GM12801 (cell line): Measurements from ENCODE around the gene PANK1.

Source experiments
- TF ChIP-seq, protein P1 (sequence below): IDR thresholded peaks from one replicate; pipeline ENCODE4 v1.5.1; 2011; ENCODE audit warnings: control low read depth; ENCODE audit not compliant: insufficient read length; ENCODE audit errors: extremely low read depth

PANK1 gene

DNA sequence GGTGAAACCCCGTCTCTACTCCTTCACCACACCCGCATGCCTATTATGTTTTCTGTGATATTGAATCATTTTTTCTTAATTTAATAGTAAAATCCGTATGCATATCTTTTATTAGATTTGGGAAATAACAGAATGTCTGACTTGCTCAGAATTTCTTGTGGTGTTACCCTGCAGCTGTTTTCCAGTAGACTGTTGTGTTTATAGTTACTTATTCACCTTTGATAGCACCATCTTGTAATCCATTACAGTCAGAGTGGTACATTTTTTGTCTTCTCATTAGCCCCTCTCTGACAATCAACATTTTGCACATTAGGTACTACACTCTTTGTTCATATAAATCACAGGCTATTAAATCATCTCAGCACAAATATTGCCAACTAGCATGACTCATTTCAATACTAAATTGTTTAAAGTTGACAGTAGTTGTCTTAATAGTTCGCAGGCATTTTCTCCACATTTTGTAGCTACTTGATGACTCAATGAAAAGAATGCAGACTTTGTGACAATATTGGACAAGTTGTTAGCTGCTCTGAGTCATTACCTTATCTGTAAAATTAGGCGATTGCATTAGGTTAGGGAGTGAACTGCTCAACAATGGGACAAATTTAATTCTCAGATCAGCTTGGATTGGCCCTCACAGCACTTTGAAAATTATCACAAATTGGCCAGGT, 91.8 kb downstream of the PANK1 start:
- TF ChIP-seq, protein P1, sequence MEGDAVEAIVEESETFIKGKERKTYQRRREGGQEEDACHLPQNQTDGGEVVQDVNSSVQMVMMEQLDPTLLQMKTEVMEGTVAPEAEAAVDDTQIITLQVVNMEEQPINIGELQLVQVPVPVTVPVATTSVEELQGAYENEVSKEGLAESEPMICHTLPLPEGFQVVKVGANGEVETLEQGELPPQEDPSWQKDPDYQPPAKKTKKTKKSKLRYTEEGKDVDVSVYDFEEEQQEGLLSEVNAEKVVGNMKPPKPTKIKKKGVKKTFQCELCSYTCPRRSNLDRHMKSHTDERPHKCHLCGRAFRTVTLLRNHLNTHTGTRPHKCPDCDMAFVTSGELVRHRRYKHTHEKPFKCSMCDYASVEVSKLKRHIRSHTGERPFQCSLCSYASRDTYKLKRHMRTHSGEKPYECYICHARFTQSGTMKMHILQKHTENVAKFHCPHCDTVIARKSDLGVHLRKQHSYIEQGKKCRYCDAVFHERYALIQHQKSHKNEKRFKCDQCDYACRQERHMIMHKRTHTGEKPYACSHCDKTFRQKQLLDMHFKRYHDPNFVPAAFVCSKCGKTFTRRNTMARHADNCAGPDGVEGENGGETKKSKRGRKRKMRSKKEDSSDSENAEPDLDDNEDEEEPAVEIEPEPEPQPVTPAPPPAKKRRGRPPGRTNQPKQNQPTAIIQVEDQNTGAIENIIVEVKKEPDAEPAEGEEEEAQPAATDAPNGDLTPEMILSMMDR: no peak

DNA sequence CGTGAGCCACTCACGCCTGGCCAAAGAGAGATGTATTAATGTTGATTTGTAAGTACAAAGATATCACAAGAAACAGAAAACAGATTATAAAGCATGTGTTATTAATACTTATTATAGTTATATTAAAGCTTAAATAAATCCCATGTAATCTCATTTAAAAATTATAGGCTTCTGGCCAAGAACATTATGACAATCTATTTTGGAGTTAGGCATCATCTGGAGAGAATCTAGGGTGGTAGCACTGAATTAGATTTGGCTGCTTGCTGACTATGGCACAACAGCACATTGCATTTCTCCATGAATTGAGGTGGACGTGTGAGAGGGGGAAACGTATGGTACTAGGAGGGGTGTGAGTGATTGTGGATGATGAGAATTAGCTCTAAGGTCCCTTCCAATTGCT, 92.8 kb downstream of the PANK1 start:
- TF ChIP-seq, protein P1: no peak

GRCh38 chr10:89550509-89550908, 94.5 kb downstream of the PANK1 start:
- TF ChIP-seq, protein P1: no peak

DNA sequence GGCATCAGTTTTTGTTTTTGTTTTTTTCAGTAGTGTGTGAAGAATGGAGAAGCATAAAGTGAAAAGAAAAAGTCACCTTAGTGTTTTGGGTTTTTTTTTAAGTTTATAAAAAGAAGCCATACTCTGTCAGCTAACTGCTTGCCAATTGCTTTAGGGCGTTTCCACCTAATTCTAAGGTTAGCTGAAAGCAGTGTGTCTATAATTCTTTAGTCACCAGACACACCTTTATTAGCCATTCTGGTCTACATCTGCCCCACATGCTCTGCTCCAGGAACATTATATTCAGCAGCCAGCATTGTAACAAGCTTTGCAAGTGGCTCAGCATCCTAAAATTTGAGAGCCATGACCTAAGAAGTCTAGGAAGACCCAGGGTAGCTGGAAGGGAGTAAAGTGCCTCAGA, 95.5 kb downstream of the PANK1 start:
- TF ChIP-seq, protein P1: no peak

DNA sequence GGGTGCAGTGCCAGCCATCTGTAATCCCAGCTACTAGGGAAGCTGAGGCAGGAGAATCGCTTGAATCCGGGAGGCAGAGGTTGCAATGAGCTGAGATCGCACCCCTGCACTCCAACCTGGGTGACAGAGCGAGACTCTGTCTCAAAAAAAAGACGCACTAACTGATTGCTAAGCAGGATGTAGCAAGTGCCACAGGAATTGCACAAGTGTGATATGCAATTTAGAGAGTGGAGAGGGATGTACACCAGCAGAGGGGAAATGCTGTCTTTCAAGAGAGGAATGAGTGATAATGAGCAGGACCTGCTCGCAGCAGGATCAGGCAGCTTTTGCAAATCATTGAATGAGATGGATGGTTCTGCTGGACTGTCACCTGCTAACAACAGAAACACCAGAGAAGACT, 96.4 kb downstream of the PANK1 start:
- TF ChIP-seq, protein P1: no peak

- TF ChIP-seq, protein P1: no peak
Measured at GRCh38 chr10:89547853-89548513, 97.1 kb downstream of the PANK1 start.

- TF ChIP-seq, protein P1: no peak
Measured at GRCh38 chr10:89543841-89544240, 101.2 kb downstream of the PANK1 start.
